HG03439 (cell line): Measurements from ENCODE around the gene HIVEP3.

Experiments
- ATAC-seq: cut with Tn5 transposase; IDR thresholded peaks from one replicate; pipeline ENCODE4 v1.9.1; 2021; ENCODE audit warnings: mild to moderate bottlenecking, moderate library complexity; ENCODE audit not compliant: unreplicated experiment

Gene HIVEP3

DNA sequence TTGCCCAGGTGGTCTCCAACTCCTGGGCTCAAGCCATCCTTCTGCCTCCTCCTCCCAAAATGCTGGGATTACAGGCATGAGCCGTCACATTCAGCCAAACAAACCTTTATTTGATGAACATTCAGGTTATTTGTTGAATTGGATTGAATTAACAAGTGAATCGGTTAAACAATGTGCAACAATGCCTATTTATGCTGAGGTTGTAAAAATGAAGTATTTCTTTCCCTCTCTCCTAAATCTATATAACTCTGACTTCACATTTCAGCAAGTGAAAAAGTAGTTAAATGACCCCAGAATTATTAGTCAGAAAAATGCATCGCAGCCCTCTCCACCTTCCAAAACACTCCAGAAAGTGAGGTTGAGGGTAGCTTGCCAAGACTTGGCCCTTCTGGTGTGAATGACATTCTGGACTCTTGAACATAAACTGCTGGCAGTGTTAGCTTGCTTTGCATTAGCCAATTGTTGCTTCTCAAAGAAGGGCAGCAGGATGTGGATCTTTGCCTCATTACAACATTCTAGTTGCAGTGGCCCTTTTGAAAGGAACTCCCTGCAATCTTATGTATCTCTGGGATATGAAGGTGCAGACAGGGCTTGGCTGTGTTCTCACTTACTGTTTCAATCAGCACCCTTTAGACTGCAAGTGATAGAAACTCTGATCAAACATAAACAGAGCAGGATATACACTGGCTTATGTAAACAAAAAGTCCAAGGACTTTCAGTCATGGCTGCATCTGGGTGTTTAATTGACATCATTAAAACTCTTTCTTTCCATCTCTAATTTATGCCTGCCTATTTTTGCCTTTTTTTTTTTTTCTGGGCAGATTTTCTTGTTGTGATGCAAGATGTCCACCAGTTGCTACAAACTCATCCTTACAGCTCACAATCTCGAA is 456.7 kb downstream of the HIVEP3 start:
- ATAC-seq, result no peak

DNA sequence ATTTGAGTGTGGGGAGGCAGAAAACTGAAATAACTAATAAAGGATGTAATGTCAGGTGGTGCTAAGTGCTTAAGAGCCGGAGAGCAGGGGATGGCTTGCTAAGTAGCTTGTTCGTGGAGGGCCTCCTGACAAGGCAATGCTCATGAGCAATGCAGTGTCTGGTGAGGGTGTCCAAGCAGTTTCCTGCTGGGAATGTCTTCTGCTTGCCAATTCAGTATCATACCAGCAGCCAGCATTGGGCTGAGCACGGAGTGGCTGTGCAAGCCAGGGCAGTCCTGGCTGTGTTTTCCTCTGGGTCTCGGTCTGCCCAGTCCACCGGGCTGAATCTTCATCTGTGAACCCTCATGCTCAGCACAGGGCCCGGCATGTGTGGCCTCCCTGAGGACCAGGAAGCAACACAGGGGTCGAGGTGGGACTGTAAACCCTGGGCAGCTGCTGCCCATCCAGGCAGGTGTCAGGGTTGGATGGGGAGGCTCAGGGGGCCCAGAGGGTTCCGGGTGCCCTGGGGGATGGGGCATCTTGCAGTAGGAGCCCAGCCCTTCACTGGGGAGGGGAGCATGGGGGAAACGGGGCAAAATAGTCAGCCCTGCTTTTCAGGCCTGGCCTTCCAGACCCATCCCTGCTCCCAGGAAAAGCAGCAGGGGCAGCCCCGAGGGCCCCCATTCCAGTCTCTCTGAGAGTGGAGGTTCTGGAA is 461.7 kb downstream of the HIVEP3 start:
- no peak for ATAC-seq
